GM23338 (cell line): ENCODE measurements around the gene KREMEN2. TPM values are rescaled to one million over a fixed set of nuclear protein-coding genes. Genes with fewer than 3 reads are reported as not detected.

Experiments
- CREB1 ChIP-seq: fragments of 250-450 bp; sonication (Bioruptor Pico); IDR thresholded peaks from 2 replicates; pipeline ENCODE4 v1.5.0; 2020; ENCODE audit warnings: low read depth, mild to moderate bottlenecking, moderate library complexity
- POLR2AphosphoS5 ChIP-seq: IDR thresholded peaks from 2 replicates; pipeline ENCODE4 v1.6.1; 2016; ENCODE audit warnings: antibody characterized with exemption, low read depth
- STAT1 ChIP-seq: IDR thresholded peaks from one replicate; pipeline ENCODE4 v1.6.1; 2016; ENCODE audit warnings: antibody characterized with exemption; ENCODE audit not compliant: unreplicated experiment
- ZNF114 ChIP-seq: fragments of 250-450 bp; sonication (Bioruptor Pico); IDR thresholded peaks from 2 replicates; pipeline ENCODE4 v1.5.0; 2020; ENCODE audit warnings: mild to moderate bottlenecking, moderate library complexity
- ZNF331 ChIP-seq: fragments of 250-450 bp; sonication (Bioruptor Pico); IDR thresholded peaks from 2 replicates; pipeline ENCODE4 v1.5.0; 2020; ENCODE audit warnings: low read depth, mild to moderate bottlenecking, moderate library complexity
- polyA plus RNA-seq: library from polyadenylated mRNA; unstranded; fragments of >200 nt; fragmentation: Nextera tagmentation; extraction: Ambion mirVana; gene quantifications from 2 replicates; pipeline ENCODE4 v1.2.1, GENCODE V29; 2016
- total RNA-seq: library from RNA; depleted of rRNA; stranded (reverse); fragments of >200 nt; shearing (Covaris generic); gene quantifications from 2 replicates; pipeline ENCODE4 v1.2.3, GENCODE V29; 2014
- TF ChIP-seq, protein P1 (sequence below): fragments of 250-450 bp; sonication (Bioruptor Pico); IDR thresholded peaks from 2 replicates; pipeline ENCODE4 v1.5.0; 2020; ENCODE audit warnings: mild to moderate bottlenecking, moderate library complexity
- TF ChIP-seq, protein P2 (sequence below): IDR thresholded peaks from one replicate; pipeline ENCODE4 v1.6.1; 2018; ENCODE audit warnings: antibody characterized with exemption; ENCODE audit not compliant: unreplicated experiment

Gene KREMEN2
- total and polyA plus RNA-seq, 2 experiments from 2014 or later = 4.9 to 16.1 TPM

DNA sequence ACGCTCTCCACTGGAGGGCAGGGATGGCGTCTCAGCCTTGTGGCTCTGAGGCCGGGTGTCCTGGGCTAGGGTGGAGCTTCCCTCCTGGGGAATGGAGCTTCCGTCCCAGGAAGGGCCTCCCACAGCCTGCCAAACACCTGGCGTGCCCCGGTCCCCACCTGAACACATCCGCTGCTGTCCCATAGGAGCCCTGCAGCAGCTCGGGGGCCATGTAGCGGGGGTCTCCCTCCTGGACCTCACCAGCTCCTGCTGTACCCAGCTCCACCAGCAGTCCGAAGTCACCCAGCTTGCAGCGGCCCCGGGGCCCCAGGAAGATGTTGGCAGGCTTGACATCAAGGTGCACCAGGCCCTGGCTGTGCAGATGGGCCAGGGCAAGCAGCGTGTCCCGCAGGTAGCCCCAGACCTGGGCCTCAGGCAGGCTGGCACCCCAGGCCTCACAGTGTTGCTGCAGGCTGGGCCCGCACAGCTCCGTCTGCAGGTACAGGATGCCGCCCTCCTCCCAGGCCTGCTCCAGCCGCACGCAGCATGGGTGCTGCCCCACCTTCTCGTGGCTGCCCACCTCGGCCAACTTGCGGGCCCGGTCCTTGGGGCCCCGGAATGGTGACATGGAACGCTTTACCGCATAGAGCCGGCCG is 11.2 kb downstream of the KREMEN2 start (continued):
- TF ChIP-seq, protein P1, sequence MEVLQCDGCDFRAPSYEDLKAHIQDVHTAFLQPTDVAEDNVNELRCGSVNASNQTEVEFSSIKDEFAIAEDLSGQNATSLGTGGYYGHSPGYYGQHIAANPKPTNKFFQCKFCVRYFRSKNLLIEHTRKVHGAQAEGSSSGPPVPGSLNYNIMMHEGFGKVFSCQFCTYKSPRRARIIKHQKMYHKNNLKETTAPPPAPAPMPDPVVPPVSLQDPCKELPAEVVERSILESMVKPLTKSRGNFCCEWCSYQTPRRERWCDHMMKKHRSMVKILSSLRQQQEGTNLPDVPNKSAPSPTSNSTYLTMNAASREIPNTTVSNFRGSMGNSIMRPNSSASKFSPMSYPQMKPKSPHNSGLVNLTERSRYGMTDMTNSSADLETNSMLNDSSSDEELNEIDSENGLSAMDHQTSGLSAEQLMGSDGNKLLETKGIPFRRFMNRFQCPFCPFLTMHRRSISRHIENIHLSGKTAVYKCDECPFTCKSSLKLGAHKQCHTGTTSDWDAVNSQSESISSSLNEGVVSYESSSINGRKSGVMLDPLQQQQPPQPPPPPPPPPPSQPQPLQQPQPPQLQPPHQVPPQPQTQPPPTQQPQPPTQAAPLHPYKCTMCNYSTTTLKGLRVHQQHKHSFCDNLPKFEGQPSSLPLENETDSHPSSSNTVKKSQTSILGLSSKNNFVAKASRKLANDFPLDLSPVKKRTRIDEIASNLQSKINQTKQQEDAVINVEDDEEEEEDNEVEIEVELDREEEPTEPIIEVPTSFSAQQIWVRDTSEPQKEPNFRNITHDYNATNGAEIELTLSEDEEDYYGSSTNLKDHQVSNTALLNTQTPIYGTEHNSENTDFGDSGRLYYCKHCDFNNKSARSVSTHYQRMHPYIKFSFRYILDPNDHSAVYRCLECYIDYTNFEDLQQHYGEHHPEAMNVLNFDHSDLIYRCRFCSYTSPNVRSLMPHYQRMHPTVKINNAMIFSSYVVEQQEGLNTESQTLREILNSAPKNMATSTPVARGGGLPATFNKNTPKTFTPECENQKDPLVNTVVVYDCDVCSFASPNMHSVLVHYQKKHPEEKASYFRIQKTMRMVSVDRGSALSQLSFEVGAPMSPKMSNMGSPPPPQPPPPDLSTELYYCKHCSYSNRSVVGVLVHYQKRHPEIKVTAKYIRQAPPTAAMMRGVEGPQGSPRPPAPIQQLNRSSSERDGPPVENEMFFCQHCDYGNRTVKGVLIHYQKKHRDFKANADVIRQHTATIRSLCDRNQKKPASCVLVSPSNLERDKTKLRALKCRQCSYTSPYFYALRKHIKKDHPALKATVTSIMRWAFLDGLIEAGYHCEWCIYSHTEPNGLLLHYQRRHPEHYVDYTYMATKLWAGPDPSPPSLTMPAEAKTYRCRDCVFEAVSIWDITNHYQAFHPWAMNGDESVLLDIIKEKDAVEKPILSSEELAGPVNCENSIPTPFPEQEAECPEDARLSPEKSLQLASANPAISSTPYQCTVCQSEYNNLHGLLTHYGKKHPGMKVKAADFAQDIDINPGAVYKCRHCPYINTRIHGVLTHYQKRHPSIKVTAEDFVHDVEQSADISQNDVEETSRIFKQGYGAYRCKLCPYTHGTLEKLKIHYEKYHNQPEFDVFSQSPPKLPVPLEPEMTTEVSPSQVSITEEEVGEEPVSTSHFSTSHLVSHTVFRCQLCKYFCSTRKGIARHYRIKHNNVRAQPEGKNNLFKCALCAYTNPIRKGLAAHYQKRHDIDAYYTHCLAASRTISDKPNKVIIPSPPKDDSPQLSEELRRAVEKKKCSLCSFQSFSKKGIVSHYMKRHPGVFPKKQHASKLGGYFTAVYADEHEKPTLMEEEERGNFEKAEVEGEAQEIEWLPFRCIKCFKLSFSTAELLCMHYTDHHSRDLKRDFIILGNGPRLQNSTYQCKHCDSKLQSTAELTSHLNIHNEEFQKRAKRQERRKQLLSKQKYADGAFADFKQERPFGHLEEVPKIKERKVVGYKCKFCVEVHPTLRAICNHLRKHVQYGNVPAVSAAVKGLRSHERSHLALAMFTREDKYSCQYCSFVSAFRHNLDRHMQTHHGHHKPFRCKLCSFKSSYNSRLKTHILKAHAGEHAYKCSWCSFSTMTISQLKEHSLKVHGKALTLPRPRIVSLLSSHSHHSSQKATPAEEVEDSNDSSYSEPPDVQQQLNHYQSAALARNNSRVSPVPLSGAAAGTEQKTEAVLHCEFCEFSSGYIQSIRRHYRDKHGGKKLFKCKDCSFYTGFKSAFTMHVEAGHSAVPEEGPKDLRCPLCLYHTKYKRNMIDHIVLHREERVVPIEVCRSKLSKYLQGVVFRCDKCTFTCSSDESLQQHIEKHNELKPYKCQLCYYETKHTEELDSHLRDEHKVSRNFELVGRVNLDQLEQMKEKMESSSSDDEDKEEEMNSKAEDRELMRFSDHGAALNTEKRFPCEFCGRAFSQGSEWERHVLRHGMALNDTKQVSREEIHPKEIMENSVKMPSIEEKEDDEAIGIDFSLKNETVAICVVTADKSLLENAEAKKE (CRISPR knock-in tag) = no peak
- TF ChIP-seq POLR2AphosphoS5 = no peak
- TF ChIP-seq CREB1 (CRISPR knock-in tag) = no peak
- TF ChIP-seq ZNF331 (CRISPR knock-in tag) = no peak
- TF ChIP-seq STAT1 = no peak
- TF ChIP-seq ZNF114 = no peak
- TF ChIP-seq, protein P2, sequence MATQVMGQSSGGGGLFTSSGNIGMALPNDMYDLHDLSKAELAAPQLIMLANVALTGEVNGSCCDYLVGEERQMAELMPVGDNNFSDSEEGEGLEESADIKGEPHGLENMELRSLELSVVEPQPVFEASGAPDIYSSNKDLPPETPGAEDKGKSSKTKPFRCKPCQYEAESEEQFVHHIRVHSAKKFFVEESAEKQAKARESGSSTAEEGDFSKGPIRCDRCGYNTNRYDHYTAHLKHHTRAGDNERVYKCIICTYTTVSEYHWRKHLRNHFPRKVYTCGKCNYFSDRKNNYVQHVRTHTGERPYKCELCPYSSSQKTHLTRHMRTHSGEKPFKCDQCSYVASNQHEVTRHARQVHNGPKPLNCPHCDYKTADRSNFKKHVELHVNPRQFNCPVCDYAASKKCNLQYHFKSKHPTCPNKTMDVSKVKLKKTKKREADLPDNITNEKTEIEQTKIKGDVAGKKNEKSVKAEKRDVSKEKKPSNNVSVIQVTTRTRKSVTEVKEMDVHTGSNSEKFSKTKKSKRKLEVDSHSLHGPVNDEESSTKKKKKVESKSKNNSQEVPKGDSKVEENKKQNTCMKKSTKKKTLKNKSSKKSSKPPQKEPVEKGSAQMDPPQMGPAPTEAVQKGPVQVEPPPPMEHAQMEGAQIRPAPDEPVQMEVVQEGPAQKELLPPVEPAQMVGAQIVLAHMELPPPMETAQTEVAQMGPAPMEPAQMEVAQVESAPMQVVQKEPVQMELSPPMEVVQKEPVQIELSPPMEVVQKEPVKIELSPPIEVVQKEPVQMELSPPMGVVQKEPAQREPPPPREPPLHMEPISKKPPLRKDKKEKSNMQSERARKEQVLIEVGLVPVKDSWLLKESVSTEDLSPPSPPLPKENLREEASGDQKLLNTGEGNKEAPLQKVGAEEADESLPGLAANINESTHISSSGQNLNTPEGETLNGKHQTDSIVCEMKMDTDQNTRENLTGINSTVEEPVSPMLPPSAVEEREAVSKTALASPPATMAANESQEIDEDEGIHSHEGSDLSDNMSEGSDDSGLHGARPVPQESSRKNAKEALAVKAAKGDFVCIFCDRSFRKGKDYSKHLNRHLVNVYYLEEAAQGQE = no peak
